Measurements from ENCODE around the gene TXLNA.

TXLNA gene

DNA sequence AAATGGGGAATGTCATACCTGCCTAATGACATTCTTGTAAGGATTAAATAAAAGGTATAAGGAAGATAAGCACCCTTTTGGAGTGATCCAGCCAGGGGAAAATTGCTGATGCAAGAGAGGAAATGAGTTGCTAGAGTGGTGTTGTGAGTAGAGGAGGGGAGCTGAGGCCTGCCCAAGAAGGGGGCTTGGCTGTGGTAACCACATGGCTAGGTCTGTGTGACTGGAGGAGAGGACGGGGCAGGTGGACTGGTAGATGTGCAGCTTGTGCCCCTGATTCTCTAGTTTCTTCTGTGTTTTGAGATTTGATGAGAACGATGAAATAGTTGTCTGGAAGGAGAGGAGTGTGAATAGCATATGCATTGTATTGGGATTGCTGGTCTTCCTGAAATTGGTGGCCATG, 6.6 kb downstream of the TXLNA start:
- DNase-seq: no peak

DNA sequence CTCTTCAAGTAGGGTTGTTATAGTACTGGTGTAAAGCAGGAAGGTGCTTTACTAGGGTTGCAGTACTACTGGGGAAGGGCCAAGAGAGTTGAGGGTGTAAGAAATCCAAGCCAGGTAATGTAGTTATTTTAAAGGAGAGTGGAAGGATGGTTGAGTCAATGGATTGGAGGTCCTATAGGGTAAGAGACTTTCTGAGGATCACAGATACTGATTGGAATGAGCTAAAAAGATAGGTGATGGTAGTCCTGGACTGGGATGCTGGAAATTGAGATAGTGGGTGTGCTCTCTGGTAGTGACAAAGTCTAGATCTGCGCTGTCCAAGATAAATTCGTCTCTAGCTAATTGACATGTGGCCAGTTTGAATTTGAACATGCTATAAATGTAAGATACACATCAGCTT, 7.0 kb downstream of the TXLNA start:
- no peak for DNase-seq

DNA sequence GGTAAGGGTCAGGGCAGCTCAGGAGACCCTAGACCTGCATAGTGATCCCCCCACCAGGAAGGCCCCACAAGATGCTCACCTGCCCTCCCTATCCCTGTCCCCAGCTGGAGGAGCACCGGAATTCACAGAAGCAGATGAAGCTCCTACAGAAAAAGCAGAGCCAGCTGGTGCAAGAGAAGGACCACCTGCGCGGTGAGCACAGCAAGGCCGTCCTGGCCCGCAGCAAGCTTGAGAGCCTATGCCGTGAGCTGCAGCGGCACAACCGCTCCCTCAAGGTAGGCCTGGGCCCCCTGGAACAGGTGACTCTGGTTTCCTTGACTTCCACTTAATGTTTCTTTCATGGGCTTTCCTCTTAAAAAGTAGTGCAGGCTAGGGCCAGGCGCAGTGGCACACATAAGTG, 8.4 kb downstream of the TXLNA start:
- DNase-seq: no peak

DNA sequence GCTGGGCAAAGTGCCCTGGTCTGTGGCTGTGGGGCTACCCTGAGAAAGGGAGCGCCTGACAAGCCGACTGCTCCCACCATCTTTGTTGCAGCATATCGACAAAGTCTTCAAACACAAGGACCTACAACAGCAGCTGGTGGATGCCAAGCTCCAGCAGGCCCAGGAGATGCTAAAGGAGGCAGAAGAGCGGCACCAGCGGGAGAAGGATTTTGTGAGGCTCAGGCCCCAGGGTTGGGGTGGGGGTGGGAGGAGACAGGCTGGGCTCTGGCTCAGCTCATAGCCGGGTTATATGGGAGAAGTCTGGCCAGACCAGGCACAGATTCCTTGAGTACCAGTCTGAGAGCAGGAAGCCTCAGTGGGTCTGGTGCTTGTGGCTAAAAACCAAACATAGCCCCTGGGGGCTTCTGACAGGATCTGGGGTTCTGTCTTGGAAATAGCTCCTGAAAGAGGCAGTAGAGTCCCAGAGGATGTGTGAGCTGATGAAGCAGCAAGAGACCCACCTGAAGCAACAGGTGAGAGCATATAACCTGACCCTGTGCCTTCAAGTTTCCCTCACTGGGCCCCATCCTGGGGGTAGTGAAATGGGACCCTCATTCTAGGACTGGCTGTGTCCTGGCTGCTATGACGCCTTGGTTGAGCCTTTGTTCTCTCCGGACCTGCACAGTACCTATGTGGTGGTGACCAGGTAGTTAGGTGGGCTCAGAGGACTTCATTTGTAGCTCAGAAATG, 12.9 kb downstream of the TXLNA start:
- no peak for DNase-seq

DNA sequence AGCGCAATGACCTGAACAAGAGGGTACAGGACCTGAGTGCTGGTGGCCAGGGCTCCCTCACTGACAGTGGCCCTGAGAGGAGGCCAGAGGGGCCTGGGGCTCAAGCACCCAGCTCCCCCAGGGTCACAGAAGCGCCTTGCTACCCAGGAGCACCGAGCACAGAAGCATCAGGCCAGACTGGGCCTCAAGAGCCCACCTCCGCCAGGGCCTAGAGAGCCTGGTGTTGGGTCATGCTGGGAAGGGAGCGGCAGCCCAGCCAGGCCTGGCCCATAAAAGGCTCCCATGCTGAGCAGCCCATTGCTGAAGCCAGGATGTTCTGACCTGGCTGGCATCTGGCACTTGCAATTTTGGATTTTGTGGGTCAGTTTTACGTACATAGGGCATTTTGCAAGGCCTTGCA, 15.5 kb downstream of the TXLNA start:
- DNase-seq: no peak

DNA sequence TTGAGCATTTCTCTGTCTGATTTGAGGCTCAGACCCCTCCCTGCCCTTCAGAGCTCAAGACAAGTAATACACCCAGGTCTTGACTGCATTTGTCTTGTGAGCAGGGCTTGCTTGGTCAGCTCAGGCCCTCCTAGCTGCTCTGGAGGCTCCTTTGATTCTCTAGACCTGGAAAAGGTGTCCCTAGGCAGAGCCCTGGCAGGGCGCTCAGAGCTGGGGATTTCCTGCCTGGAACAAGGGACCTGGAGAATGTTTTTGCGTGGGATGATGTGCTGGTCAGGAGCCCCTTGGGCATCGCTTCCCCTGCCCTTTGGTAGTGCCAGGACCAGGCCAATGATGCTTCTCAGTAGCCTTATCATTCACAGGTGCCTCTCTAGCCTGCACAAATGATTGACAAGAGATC, 16.1 kb downstream of the TXLNA start:
- no peak for DNase-seq

DNA sequence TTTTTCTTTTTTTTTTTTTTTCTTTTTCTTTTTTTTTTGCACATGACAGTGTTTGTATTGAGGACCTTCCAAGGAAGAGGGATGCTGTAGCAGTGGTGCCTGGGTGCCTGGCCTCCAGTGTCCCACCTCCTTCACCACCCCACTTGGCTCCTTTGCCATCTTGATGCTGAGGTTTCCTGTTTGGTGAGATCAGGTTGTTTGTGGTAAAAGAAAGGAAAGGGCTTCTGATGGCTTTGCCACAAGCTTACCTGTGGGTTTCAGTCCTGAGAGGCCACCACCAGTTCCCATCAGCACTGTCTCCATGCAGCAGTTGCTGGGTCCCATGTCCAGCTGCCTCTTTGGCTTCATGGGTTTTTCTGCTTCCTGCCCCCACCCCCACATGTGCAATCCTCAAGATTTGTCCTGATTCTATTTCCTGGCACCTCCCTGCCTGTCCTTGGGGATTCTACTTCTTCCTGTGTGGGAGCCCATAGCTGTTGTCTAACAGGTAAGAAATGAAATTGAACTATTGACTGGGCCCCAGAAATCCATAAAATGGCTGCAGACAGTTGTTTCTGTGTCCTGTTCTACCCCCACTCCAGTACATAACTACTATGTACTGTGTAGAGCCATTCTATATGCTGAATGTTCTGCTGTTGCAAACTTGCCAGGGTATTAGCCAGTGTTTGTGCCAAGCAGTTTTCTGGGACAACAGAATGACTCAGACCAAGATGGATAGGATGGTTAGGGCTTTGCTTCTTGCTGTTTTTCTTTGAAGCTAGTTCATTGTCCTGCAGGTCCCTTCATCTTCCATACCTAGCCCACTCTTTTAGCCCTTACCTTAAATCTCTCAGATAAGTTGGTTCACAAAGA, 16.7 kb downstream of the TXLNA start:
- DNase-seq: no peak

DNA sequence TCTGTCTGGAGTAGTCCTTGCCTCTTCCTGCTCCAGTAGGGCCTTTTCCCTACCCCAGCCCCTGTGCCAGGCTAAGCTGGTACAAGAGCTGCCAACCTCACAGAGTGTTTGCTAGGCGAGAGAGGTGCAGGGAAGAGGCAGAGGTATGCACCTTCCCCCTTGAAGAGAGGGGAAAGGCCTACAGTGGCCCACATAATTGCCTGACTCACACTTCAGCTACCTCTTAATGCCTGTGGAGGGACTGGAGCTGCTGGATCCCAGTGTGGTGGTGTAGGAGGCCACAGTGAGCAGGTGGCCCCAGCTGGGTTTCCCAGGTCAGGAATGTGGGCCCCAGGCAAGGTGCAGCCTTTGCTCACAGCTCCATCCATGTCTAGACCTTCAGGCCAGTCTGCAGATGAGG, 17.6 kb downstream of the TXLNA start:
- no peak for DNase-seq

DNA sequence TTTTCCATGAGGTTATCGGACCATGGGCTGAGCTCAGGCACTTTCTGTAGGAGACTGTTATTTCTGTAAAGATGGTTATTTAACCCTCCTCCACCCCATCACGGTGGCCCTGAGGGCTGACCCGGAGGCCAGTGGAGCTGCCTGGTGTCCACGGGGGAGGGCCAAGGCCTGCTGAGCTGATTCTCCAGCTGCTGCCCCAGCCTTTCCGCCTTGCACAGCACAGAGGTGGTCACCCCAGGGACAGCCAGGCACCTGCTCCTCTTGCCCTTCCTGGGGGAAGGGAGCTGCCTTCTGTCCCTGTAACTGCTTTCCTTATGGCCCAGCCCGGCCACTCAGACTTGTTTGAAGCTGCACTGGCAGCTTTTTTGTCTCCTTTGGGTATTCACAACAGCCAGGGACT, 18.4 kb downstream of the TXLNA start:
- DNase-seq: no peak

DNA sequence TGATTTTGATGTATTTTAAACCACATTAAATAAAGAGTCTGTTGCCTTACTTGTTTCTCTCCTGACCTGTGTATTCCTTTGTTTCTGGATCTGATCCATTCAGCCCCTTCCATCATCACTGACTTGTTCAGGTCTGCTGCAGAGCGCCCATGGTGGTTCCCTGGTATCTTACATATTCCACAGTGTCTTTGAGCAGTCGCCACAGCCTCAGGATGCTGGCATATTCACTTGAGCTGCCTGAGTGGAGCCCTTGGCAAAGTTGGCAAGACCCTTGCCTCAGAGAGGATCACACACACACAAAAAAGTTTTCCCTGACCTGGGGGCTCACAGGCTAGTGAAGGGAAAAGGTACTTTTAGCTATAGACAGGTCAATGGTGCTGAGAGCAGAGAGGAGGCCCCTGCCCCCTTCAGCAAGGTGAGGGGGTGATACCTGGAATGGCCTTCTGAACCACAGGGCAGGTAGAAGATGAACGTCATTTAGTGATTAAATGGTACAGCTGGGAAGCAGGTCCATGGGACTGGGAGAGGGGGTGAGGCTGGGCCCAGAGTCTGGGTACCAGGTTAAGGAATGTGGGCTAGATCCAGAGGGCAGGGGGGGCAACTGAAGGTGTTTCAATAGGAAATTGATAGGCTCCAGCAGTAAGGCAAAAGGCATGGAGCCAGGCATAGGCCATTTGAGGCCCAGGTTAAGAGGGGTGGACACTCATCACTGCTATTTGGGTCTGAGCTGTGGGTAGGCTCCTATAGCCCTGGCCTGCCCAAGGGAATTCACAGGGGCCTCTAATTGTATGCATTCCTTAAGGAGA, 19.0 kb downstream of the TXLNA start:
- no peak for DNase-seq

DNA sequence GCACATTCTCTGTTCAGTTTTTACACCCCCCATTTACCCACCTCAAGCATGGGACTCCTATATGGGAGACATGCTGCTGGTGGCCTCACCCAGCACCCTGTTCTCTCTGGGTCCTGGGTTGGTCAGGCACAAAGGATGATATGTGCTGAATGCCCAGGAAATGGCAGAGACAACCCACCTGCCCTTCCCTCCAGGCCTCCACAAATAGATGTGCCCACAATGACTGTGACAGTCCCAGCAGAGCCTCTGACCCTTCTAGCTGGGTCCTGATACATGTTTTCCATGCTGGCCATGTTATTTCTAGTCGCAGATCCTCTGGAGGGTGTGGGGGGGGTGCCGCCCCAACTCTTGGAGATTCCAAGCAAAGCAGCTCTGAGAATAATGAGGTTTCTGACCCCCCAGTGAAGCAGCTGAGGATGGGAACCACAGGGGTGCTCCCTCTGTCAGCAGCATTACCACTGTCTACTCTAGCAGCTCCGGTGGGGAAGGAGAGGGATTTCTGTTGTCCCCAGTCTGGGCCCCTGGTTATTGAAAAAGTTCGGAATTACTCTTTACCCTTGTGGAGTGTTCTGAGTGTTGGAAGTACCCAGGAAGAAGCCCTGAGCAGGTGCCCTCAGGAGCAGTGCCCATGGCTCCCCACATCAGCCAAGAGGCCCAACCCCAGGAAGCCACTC, 19.7 kb downstream of the TXLNA start:
- DNase-seq: no peak

DNA sequence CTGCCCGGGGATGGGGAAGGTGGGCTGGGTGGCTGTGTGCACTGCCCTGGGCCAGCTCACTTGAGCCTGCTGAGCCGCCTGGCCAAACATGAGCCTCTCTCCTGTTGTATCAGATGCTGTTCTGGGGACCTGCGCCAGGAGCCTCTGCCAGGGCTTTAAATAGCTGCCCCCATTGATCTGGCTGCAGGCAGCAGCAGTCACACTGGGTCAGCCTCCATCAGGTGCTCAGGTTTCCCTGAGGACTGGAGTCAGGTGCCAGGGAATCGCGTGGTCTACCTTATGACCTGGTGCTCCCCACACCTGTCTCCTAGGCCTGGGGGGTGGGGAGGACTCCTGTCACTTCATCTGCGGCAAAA, 20.2 kb downstream of the TXLNA start:
- no peak for DNase-seq

DNA sequence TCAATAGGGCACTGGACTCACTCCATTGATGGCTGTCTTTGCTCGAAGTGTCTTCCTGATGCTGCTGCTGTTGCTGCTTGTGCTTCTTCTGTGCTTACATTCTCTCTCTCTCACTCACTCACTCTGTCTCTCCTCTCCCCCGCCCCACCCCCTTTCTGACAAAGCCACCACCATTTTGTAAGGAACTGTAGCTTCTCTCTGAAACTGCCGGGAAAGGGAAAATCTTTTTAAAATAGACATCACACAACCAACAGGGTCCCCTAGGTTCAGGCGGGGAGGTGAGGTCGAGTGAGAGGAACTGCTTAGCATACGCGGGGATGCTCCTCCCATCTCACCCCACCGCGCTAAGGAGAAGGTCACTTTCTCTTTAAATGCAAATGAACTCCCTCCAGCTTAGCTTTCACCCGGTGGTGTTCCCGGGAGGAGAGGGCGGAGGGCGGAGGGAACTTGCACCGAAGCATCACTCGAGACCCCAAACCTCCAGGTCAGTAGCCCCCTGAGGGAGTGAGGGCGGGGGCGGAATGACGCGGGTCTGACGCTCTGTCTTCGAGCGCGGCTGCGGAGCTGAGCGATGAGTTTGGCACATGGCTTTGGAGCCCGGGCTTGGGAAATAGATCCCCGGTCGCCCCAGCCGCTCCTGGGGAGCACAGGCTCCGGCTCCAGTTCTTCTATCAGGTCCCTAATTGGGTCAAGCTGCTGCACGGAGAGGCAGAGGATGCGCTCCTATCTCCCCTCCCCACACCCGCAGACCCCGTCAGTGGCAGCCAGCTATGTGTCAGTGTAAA, 20.9 kb downstream of the TXLNA start, which contains the start of gene CCDC28B:
Gene CCDC28B (plus strand): TSS at position 370 of the 785 bp plus-strand sequence. CDS start 1,341 bp downstream, outside the sequence.
- peak; percentile 46 to 57 for DNase-seq

DNA sequence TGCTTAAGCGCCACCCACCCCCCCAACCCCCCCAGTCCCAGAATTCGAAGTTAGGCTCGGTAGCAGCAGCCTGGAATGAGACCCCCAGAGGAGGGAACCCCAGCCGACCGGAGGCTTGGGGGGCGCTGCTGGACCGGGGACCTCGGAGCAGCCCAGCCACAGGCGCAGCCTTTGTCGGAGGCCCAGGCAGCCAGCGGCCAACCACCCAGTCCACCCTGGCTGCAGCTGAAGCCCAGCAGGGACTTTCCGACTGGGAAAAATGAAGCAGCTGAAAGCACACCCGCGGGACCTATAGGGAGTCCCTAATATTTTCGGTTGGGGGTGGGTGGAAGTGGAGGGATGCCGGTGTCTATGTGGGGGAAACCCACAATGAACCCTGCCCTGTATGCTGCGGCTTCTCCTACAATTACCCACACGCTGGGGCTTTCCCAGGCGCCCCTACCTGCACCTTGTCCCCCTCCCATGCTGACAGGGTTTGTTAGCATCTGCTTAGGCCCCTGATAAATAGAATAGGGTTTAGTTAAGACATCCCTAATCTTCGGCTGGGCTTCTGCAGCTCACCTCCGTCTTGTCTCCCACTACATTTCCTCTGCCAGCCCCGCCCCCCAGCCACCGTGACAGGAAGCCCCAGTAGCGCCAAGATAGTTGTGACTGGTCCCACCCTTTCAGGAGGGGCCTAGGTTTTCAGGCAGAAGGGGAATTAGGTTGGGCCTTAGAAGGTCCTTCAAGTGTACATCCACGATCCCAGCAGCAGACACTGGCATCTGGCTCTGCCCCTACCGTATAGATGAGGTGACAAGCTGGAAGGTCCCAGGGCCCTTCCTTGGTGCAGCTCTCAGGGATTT, 21.8 kb downstream of the TXLNA start:
- peak; percentile 86 to 87 for DNase-seq

DNA sequence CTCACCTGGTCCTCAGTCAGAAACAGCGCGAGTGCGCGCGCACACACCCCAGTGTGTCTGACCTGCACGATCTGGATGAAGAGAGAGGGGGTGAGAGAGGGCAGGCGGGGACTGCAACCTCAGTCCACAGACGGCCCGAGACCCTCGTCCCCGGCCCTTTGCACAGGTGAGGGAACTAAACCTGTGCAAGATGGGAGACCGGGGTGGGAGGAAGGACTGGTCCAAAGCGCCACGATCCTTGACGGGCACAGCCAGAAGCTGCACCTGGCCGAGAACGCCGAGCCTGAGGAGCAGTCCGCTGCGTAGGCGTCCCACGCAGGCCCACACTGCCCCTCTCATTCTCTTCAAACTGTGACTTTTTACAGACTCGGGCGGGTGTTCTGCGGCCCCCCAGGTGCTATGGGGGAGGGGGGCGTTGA, 25.5 kb downstream of the TXLNA start:
- no peak for DNase-seq

DNA sequence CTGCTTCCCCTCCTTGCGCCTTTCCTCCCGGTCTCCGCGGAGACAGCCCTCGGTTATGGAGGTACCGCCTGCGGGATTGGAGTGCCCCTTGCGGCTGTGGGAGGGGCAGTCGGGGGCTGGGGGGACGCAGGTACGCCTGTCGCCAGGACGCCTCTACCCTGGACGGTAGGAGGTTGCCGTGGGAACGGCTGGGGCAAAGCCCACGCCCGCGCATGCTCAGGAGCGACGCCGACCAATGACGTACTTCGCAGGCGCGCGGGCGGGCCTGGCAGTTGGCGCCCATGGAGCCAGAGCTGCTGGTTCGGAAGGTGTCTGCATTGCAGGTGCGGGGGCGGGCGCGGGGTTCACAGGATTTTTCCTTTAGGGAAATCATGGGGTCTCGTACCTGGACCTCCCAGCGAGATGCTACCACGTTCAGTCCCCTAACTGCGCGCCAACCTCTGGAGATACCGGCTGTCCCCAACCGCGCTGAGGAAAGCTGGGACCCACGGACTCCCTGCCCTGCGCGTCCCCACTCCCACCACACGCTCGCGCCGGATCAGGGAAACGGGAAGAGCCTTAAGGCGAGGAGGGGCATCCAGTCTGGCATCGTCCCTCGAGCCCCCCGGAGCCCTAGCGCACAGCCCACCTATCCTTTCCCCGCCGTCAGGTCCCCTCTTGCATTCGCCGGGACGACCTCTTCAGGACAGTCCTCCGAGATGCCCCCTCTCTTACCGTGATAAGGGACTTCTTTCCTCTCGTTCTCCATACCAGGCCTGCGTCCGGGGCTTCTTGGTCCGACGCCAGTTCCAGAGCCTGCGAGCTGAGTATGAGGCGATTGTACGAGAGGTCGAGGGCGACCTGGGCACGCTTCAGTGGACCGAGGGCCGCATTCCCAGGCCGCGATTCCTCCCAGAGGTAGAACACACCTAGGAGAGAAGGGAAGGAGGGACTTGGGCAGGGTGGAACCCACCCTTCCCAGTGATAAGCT, 26.2 kb downstream of the TXLNA start, which contains the start of gene IQCC:
Gene IQCC (plus strand): TSS at position 271 of the 970 bp plus-strand sequence. CDS start 11 bp downstream, at position 282.
- DNase-seq: peak; percentile 85 to 89

DNA sequence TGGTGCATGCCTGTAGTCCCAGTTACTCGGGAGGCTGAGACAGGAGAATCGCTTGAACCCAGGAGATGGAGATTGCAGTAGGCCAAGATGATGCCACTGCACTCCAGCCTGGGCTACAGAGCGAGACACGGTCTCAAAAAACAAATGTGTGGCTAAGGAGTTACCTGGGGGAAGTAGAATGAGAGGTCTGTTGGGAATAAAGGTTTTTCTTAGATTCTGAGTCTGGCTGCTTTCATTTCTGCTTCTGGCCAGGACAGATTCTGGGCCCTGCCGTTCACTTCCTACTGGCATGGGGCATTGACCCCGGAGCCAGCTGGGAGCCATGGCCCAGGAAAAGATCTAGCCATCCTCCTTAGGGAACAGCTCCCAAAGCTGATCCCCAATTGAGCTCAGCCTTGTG, 29.0 kb downstream of the TXLNA start:
- DNase-seq: no peak

DNA sequence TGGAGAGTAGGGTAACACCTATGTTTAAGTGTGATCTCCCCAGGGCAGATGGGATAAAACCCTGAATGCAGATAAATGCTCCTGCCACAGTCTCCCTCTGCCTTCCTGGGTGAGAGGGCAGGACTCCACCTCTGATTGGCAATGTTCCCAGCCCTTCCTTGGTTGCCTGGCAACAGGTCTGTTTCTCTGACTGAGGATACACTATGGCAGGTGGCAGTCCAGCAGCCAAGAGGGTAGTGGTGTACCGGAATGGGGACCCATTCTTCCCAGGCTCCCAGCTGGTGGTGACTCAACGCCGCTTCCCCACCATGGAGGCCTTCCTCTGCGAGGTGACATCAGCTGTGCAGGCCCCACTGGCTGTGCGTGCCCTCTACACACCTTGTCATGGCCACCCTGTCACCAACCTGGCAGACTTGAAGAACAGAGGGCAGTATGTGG, 29.4 kb downstream of the TXLNA start, which contains the start of gene DCDC2B:
Gene DCDC2B (plus strand): TSS at position 199 of the 438 bp plus-strand sequence. CDS start 5 bp downstream, at position 204.
- no peak for DNase-seq

All from activated CD4-positive, alpha-beta T cell treated with anti-CD3 and anti-CD28 coated beads, Interleukin-2, amount 50 U/mL, for 48 hours (primary cell).